ENCODE measurements around the gene DNAH3. TPM values are rescaled to one million over a fixed set of nuclear protein-coding genes. Genes with fewer than 3 reads are reported as not detected.

DNAH3 gene
- total RNA-seq, 1 experiment from 2014 or later, result 0.57 TPM

- ChIA-PET POLR2A (no interaction called here), CTCF (interaction anchor here (0.5 kb wide), 1 partner anchor 1439 kb away, joined by 7 read pairs; no protein-coding TSS in a partner anchor)
- Mint-ChIP-seq H3K4me1 (peaks cover 51% of the 10 kb centered on the region), H3K4me3 (peak overlapping the region; percentile 83), H3K36me3 (peaks cover 6% of the 10 kb centered on the region; the same call in 1 of the 2 replicates), H3K9me3 (no peaks in the 10 kb centered on the region), H3K27ac (peak overlapping the region; percentile 99), H3K27me3 (ENCODE audit: low read depth) (no peaks in the 10 kb centered on the region)
- no peak for TF ChIP-seq HMGXB4 (CRISPR knock-in tag; IDR thresholded peaks at IDR 0.05)
- no peak for TF ChIP-seq SP1 (CRISPR knock-in tag; conservative IDR thresholded peaks at IDR 0.05)
- no peak for TF ChIP-seq GABPB1 (CRISPR knock-in tag; IDR thresholded peaks at IDR 0.05)
- TF ChIP-seq JAZF1 (CRISPR knock-in tag; IDR thresholded peaks at IDR 0.05), result no peak
- TF ChIP-seq ZNF671 (CRISPR knock-in tag; IDR thresholded peaks at IDR 0.05), result no peak
- TF ChIP-seq SMAD3 (CRISPR knock-in tag; IDR thresholded peaks at IDR 0.05; ENCODE audit: borderline replicate concordance), result no peak
- TF ChIP-seq ZNF121 (CRISPR knock-in tag; IDR thresholded peaks at IDR 0.05), result no peak
- no peak for TF ChIP-seq ZBTB21 (CRISPR knock-in tag; IDR thresholded peaks at IDR 0.05; ENCODE audit: borderline replicate concordance)
- no peak for TF ChIP-seq ZNF263 (CRISPR knock-in tag; IDR thresholded peaks at IDR 0.05; ENCODE audit: low read depth)
- TF ChIP-seq E2F1 (CRISPR knock-in tag; IDR thresholded peaks at IDR 0.05), result no peak
- no peak for TF ChIP-seq ZMAT4 (CRISPR knock-in tag; IDR thresholded peaks at IDR 0.05)
- no peak for DNase-seq (ENCODE audit: low spot score)
- no peak for ATAC-seq
Observed at GRCh38 chr16:20902426-20902825, 248.2 kb downstream of the DNAH3 start.

- Mint-ChIP-seq H3K36me3 (peaks cover 14% of the 10 kb centered on the region), H3K27me3 (ENCODE audit: low read depth) (no peaks in the 10 kb centered on the region), H3K9me3 (no peaks in the 10 kb centered on the region), H3K4me3 (peak overlapping the region; percentile 83), H3K27ac (peak overlapping the region; percentile 99), H3K4me1 (peaks cover 51% of the 10 kb centered on the region)
- POLR2A ChIA-PET, result interaction anchor here (1.1 kb wide), 1 partner anchor 95 kb away, joined by 3 read pairs; the partner anchor contains the start of genes ERI2 and REXO5
- ATAC-seq (peak; percentile 12), DNase-seq (ENCODE audit: low spot score) (peak; percentile 20)
- CTCF ChIA-PET, result no interaction called here
- TF ChIP-seq ZNF671 (CRISPR knock-in tag; IDR thresholded peaks at IDR 0.05) (no peak), FOXP4 (CRISPR knock-in tag; IDR thresholded peaks at IDR 0.05) (no peak), ZNF121 (CRISPR knock-in tag; IDR thresholded peaks at IDR 0.05) (0 out of 2 replicates have a peak, but pooled peaks have one; percentile 53)
Observed at GRCh38 chr16:20901436-20902112, 249.1 kb downstream of the DNAH3 start.

GRCh38 chr16:20901068-20901435 is 249.6 kb downstream of the DNAH3 start:
- ATAC-seq, result peak; percentile 3
- TF ChIP-seq TEAD1 (CRISPR knock-in tag; IDR thresholded peaks at IDR 0.05), result no peak
- TF ChIP-seq E2F4 (CRISPR knock-in tag; IDR thresholded peaks at IDR 0.05; ENCODE audit: borderline replicate concordance, low read depth), result 0 out of 2 replicates have a peak, but pooled peaks have one; percentile 31
- Mint-ChIP-seq H3K27me3 (ENCODE audit: low read depth) (no peaks in the 10 kb centered on the region), H3K27ac (peak overlapping the region; percentile 99), H3K9me3 (no peaks in the 10 kb centered on the region), H3K36me3 (peaks cover 14% of the 10 kb centered on the region), H3K4me1 (peaks cover 51% of the 10 kb centered on the region), H3K4me3 (peak overlapping the region; percentile 83)
- ChIA-PET CTCF (interaction anchor here (1.4 kb wide), 2 partner anchors 51 to 201 kb away, joined by 5 read pairs; no protein-coding TSS in a partner anchor), POLR2A (interaction anchor here (1.1 to 1.7 kb wide), 3 partner anchors 9 to 95 kb away, joined by 3 to 9 read pairs (median 5); partner anchors contain the start of genes ERI2 and REXO5)
- DNase-seq (ENCODE audit: low spot score), result no peak
